ENCODE data around the gene ATP1A1.

The ATP1A1 gene

GRCh38 chr1:116445534-116445933, 72.5 kb downstream of the ATP1A1 start:
- Histone ChIP-seq H3K9me3 (replicated peaks; ENCODE audit: insufficient read depth, low read length) (no peaks in the 10 kb centered on the region), H3K4me1 (ENCODE audit: low read length) (no peaks in the 10 kb centered on the region), H3K79me2 (ENCODE audit: low read length) (no peaks in the 10 kb centered on the region), H3K36me3 (replicated peaks; ENCODE audit: insufficient read depth, low read length) (no peaks in the 10 kb centered on the region), H2AFZ (ENCODE audit: low read length) (no peak overlapping the region), H4K20me1 (ENCODE audit: insufficient read depth, low read length) (no peaks in the 10 kb centered on the region), H3F3A (ENCODE audit: insufficient read depth, low read length) (no peaks in the 10 kb centered on the region), H3K9me2 (replicated peaks; ENCODE audit: insufficient read depth, low read length) (no peaks in the 10 kb centered on the region), H3K27me3 (replicated peaks; ENCODE audit: insufficient read depth, low read length) (no peaks in the 10 kb centered on the region), H3K27ac (ENCODE audit: low read length) (no peak overlapping the region), H3K9ac (ENCODE audit: low read length) (no peak overlapping the region), H3K4me2 (ENCODE audit: low read depth, low read length) (no peak overlapping the region), H3K4me3 (ENCODE audit: low read length) (no peak overlapping the region)
- TF ChIP-seq CTCF (IDR thresholded peaks at IDR 0.05; ENCODE audit: low read length), result no peak
- no peak for TF ChIP-seq EZH2phosphoT487 (IDR thresholded peaks at IDR 0.05; ENCODE audit: low read length)
- TF ChIP-seq EZH2 (optimal IDR thresholded peaks at IDR 0.05; ENCODE audit: low read depth, low read length), result no peak
- DNase-seq, result no peak

- no peaks in the 10 kb centered on the region for H3F3A ChIP-seq (ENCODE audit: insufficient read depth, low read length)
- no peaks in the 10 kb centered on the region for H3K36me3 ChIP-seq (replicated peaks; ENCODE audit: insufficient read depth, low read length)
These were observed 73.6 kb downstream of the ATP1A1 start for GRCh38 chr1:116446686-116447085.

GRCh38 chr1:116448785-116449385, 75.8 kb downstream of the ATP1A1 start:
- H3K9me3 ChIP-seq (replicated peaks; ENCODE audit: insufficient read depth, low read length), result no peaks in the 10 kb centered on the region
- H3K9me2 ChIP-seq (replicated peaks; ENCODE audit: insufficient read depth, low read length), result no peaks in the 10 kb centered on the region
- no peaks in the 10 kb centered on the region for H3K36me3 ChIP-seq (replicated peaks; ENCODE audit: insufficient read depth, low read length)
- no peaks in the 10 kb centered on the region for H3K79me2 ChIP-seq (ENCODE audit: low read length)
- no peak for DNase-seq
- H3K27me3 ChIP-seq (replicated peaks; ENCODE audit: insufficient read depth, low read length), result no peaks in the 10 kb centered on the region
- H3F3A ChIP-seq (ENCODE audit: insufficient read depth, low read length), result no peaks in the 10 kb centered on the region
- H4K20me1 ChIP-seq (ENCODE audit: insufficient read depth, low read length), result no peaks in the 10 kb centered on the region
- H3K4me1 ChIP-seq (ENCODE audit: low read length), result no peaks in the 10 kb centered on the region
- TF ChIP-seq EZH2phosphoT487 (IDR thresholded peaks at IDR 0.05; ENCODE audit: low read length) (no peak), EZH2 (optimal IDR thresholded peaks at IDR 0.05; ENCODE audit: low read depth, low read length) (no peak), CTCF (IDR thresholded peaks at IDR 0.05; ENCODE audit: low read length) (no peak)
- H3K27ac ChIP-seq (ENCODE audit: low read length), result no peak overlapping the region
- H3K4me3 ChIP-seq (ENCODE audit: low read length), result no peak overlapping the region
- no peak overlapping the region for H3K9ac ChIP-seq (ENCODE audit: low read length)
- H2AFZ ChIP-seq (ENCODE audit: low read length), result no peak overlapping the region
- H3K4me2 ChIP-seq (ENCODE audit: low read depth, low read length), result no peak overlapping the region

More at GRCh38 chr1:116446686-116447085, 73.6 kb downstream of the ATP1A1 start:
- Histone ChIP-seq H3K79me2 (ENCODE audit: low read length) (no peaks in the 10 kb centered on the region), H3K27ac (ENCODE audit: low read length) (no peak overlapping the region), H3K4me2 (ENCODE audit: low read depth, low read length) (no peak overlapping the region), H2AFZ (ENCODE audit: low read length) (no peak overlapping the region), H3K27me3 (replicated peaks; ENCODE audit: insufficient read depth, low read length) (no peaks in the 10 kb centered on the region), H3K4me1 (ENCODE audit: low read length) (no peaks in the 10 kb centered on the region), H3K9me3 (replicated peaks; ENCODE audit: insufficient read depth, low read length) (no peaks in the 10 kb centered on the region), H3K9ac (ENCODE audit: low read length) (no peak overlapping the region), H3K4me3 (ENCODE audit: low read length) (no peak overlapping the region), H4K20me1 (ENCODE audit: insufficient read depth, low read length) (no peaks in the 10 kb centered on the region), H3K9me2 (replicated peaks; ENCODE audit: insufficient read depth, low read length) (no peaks in the 10 kb centered on the region)
- TF ChIP-seq CTCF (IDR thresholded peaks at IDR 0.05; ENCODE audit: low read length), result no peak
- TF ChIP-seq EZH2 (optimal IDR thresholded peaks at IDR 0.05; ENCODE audit: low read depth, low read length), result no peak
- DNase-seq, result no peak

Data from MM.1S (cell line).